ENCODE measurements around the gene WARS2. TPM values are rescaled to one million over a fixed set of nuclear protein-coding genes. Genes with fewer than 3 reads are reported as not detected.
"Not testable (repeated sequence)": the region's sequence is repeated elsewhere in the genome, so short reads cannot be mapped to it uniquely, and the experiment has no call there.

Gene WARS2
- total and polyA plus RNA-seq, 4 donors: 8.3 to 20.9 (median 15.6) TPM

DNA sequence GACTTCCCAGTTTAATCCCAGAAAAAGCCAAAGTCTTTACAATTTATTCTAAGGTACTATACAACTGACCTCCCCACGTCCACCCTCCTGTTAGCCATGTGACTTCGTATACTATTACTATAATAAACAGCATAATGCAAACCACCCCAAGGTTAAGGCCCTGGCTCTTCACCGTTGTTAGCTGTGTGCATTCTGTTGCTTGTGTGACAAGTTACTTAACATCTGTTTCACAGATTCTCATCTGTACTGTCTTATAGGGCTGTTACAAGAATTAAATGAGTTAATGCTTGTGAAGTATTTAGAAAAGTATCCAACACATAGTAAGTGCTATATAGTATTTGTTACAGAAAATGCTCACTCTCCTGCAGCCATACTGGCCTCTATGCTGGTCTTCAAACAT lies 15.7 kb downstream of the WARS2 start:
- peaks cover 1% of the 10 kb centered on the region for H3K9me3 ChIP-seq (ENCODE audit: control insufficient read depth, insufficient read depth, low read length)
- no peaks in the 10 kb centered on the region for H3K36me3 ChIP-seq (ENCODE audit: control insufficient read depth, insufficient read depth, low read length)
- no CpG with 5 or more reads among the region's 3 CpGs for WGBS (ENCODE audit: insufficient coverage)
- no peak overlapping the region for H3K4me3 ChIP-seq (ENCODE audit: low read depth, low read length)
- no peak for DNase-seq (ENCODE audit: low read depth in 4 of 6, low spot score in 6 of 6)
- H3K27ac ChIP-seq (ENCODE audit: low read depth, low read length): no peak overlapping the region
- H3K27me3 ChIP-seq (ENCODE audit: control insufficient read depth, insufficient read depth, low read length): no peaks in the 10 kb centered on the region
- no peaks in the 10 kb centered on the region for H3K4me1 ChIP-seq (ENCODE audit: control insufficient read depth, insufficient read depth, low read length)

DNA sequence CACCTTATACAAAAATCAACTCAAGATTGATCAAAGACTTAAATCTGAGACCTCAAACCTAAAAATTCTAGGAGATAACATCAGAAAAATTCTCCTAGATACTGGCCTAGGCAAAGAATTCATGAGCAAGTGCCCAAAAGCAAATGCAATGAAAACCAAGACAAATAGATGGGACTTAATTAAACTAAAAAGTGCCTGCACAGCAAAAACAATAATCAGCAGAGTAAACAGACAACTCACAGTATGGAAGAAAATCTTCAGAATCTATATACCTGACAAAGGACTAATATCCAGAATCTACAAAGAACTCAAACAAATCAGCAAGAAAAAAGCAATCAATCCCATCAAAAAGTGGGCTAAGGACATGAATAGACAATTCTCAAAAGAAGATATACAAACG lies 18.6 kb downstream of the WARS2 start:
- H3K9me3 ChIP-seq (ENCODE audit: control insufficient read depth, insufficient read depth, low read length): not testable (repeated sequence)
- no CpG with 5 or more reads among the region's 1 CpG for WGBS (ENCODE audit: insufficient coverage)

DNA sequence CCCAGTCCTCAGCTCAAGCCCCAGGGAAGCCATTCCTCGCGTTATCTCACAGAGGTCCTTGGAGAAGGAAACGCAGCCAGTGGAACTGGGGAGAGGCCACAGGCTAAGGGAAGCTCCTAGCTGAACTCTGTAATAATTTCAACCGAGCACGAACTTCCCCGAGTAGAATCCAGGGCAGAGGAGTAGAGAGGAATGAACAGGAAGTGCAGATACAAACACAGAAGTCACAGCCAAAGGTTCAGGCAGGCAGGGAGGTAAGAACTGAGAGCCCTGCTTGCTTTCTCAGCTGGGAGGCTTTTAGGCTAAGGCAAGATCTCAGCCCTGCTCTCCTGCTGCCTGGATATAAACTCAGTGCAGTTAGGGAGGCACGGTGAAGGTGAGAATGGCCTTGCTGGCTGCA lies 23.7 kb downstream of the WARS2 start:
- no peaks in the 10 kb centered on the region for H3K36me3 ChIP-seq (ENCODE audit: control insufficient read depth, insufficient read depth, low read length)
- no peak overlapping the region for H3K4me3 ChIP-seq (ENCODE audit: low read depth, low read length)
- peaks cover 1% of the 10 kb centered on the region for H3K9me3 ChIP-seq (ENCODE audit: control insufficient read depth, insufficient read depth, low read length)
- no peak for DNase-seq (ENCODE audit: low read depth in 4 of 6, low spot score in 6 of 6)
- no peaks in the 10 kb centered on the region for H3K4me1 ChIP-seq (ENCODE audit: control insufficient read depth, insufficient read depth, low read length)
- 77% methylated on average over 7 of the region's 7 CpGs for WGBS (ENCODE audit: insufficient coverage)
- H3K27me3 ChIP-seq (ENCODE audit: control insufficient read depth, insufficient read depth, low read length): no peaks in the 10 kb centered on the region
- no peak overlapping the region for H3K27ac ChIP-seq (ENCODE audit: low read depth, low read length)

More for the DNA sequence above, 18.6 kb downstream of the WARS2 start:
- not testable (repeated sequence) for H3K27ac ChIP-seq (ENCODE audit: low read depth, low read length); H3K36me3 ChIP-seq (ENCODE audit: control insufficient read depth, insufficient read depth, low read length); DNase-seq (ENCODE audit: low read depth in 4 of 6, low spot score in 6 of 6); H3K4me3 ChIP-seq (ENCODE audit: low read depth, low read length); H3K4me1 ChIP-seq (ENCODE audit: control insufficient read depth, insufficient read depth, low read length); H3K27me3 ChIP-seq (ENCODE audit: control insufficient read depth, insufficient read depth, low read length)

DNA sequence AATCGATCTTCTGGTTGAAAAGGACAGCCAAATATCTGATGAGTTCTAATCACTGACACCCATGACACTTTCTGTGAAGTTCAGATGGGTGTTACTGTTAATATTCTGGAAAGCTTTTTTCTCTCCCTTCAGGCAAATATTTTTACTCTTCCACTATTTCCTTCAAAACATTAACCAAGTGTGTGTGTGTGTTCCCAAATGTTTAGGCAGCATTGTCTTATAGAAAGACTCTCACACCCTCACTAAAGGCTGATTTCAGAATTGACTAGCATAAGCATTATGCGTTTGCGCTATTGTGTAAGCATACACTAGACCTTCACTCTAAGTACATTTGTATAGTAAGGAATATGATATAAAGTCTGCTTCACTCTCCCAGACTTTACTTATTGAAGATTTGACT lies 24.7 kb downstream of the WARS2 start:
- no peaks in the 10 kb centered on the region for H3K27me3 ChIP-seq (ENCODE audit: control insufficient read depth, insufficient read depth, low read length)
- no peaks in the 10 kb centered on the region for H3K36me3 ChIP-seq (ENCODE audit: control insufficient read depth, insufficient read depth, low read length)
- no CpG with 5 or more reads among the region's 3 CpGs for WGBS (ENCODE audit: insufficient coverage)
- H3K4me3 ChIP-seq (ENCODE audit: low read depth, low read length): no peak overlapping the region
- no peak for DNase-seq (ENCODE audit: low read depth in 4 of 6, low spot score in 6 of 6)
- H3K27ac ChIP-seq (ENCODE audit: low read depth, low read length): no peak overlapping the region
- H3K4me1 ChIP-seq (ENCODE audit: control insufficient read depth, insufficient read depth, low read length): no peaks in the 10 kb centered on the region
- H3K9me3 ChIP-seq (ENCODE audit: control insufficient read depth, insufficient read depth, low read length): no peaks in the 10 kb centered on the region

DNA sequence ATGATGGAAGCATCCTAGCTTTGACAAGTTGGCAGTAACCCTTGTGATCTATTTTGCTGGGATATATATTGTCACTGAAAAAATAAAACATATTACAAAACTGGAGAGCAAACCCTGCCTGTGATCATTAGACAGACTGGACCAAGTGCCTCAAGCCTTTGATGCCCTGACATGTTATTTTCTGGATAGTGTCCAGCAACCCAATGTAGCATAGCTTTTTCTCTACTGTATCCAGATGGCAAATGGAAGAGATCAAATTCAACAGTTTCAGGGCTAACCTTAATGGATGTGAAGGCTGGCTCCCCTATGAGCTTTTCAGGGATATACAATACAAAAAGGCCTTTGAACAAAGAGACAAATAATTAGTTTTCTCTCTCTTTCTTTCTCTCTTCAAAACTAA lies 25.1 kb downstream of the WARS2 start:
- Histone ChIP-seq H3K27me3 (ENCODE audit: control insufficient read depth, insufficient read depth, low read length) (no peaks in the 10 kb centered on the region), H3K9me3 (ENCODE audit: control insufficient read depth, insufficient read depth, low read length) (no peaks in the 10 kb centered on the region)
- peak in 2 of 6 donors; percentile 63 to 74 for DNase-seq (ENCODE audit: low read depth in 4 of 6, low spot score in 6 of 6)

DNA sequence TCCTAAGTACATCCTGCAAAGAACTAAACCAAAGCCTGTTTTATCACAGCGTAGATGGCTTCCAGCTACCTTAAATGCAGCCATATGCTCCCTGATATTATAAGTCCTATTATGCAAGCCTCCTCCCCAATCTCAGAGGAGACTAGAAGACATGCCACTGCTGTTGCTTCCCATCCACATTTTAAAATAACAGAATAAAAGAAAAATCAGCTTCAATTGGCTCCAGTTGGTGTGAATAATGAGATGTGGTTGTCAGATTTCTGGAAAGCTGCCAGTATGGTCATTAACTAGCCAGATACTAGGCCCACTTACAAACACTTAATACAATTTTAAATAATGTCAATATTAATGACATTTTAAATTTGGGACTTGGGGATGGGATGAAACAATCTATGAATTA lies 25.7 kb downstream of the WARS2 start:
- no peaks in the 10 kb centered on the region for H3K36me3 ChIP-seq (ENCODE audit: control insufficient read depth, insufficient read depth, low read length)
- H3K4me1 ChIP-seq (ENCODE audit: control insufficient read depth, insufficient read depth, low read length): no peaks in the 10 kb centered on the region
- WGBS (ENCODE audit: insufficient coverage): 67% methylated on average over 1 of the region's 1 CpG
- peak in 2 of 6 donors; percentile 31 to 63 for DNase-seq (ENCODE audit: low read depth in 4 of 6, low spot score in 6 of 6)
- H3K27ac ChIP-seq (ENCODE audit: low read depth, low read length): no peak overlapping the region
- no peaks in the 10 kb centered on the region for H3K9me3 ChIP-seq (ENCODE audit: control insufficient read depth, insufficient read depth, low read length)
- H3K4me3 ChIP-seq (ENCODE audit: low read depth, low read length): no peak overlapping the region
- H3K27me3 ChIP-seq (ENCODE audit: control insufficient read depth, insufficient read depth, low read length): no peaks in the 10 kb centered on the region

More for the DNA sequence above, 25.1 kb downstream of the WARS2 start:
- Histone ChIP-seq H3K4me3 (ENCODE audit: low read depth, low read length) (no peak overlapping the region), H3K27ac (ENCODE audit: low read depth, low read length) (no peak overlapping the region), H3K36me3 (ENCODE audit: control insufficient read depth, insufficient read depth, low read length) (no peaks in the 10 kb centered on the region), H3K4me1 (ENCODE audit: control insufficient read depth, insufficient read depth, low read length) (no peaks in the 10 kb centered on the region)

DNA sequence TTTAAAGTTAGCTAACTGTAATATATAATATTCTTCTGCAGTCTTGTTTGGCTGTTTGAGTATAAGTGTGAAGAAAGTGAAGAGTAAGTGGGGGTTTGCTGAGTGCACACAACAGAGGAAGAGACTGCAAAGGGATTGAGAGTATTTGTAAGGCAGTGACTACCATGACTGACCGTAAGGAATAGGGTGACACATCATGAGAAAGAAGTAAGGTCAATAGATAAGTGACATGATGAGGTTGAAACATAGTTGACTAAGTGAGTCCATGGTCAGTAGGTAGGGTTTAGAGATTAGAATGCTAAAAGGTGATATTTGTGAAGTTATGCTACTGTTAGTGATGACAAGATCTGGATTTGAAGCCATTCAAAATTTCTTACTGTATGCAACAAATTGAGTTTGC lies 27.7 kb downstream of the WARS2 start:
- 96% methylated on average over 1 of the region's 1 CpG for WGBS (ENCODE audit: insufficient coverage)
- H3K36me3 ChIP-seq (ENCODE audit: control insufficient read depth, insufficient read depth, low read length): no peaks in the 10 kb centered on the region
- no peak for DNase-seq (ENCODE audit: low read depth in 4 of 6, low spot score in 6 of 6)
- no peaks in the 10 kb centered on the region for H3K4me1 ChIP-seq (ENCODE audit: control insufficient read depth, insufficient read depth, low read length)
- H3K9me3 ChIP-seq (ENCODE audit: control insufficient read depth, insufficient read depth, low read length): peaks cover 2% of the 10 kb centered on the region
- H3K27ac ChIP-seq (ENCODE audit: low read depth, low read length): no peak overlapping the region
- H3K27me3 ChIP-seq (ENCODE audit: control insufficient read depth, insufficient read depth, low read length): no peaks in the 10 kb centered on the region
- no peak overlapping the region for H3K4me3 ChIP-seq (ENCODE audit: low read depth, low read length)

DNA sequence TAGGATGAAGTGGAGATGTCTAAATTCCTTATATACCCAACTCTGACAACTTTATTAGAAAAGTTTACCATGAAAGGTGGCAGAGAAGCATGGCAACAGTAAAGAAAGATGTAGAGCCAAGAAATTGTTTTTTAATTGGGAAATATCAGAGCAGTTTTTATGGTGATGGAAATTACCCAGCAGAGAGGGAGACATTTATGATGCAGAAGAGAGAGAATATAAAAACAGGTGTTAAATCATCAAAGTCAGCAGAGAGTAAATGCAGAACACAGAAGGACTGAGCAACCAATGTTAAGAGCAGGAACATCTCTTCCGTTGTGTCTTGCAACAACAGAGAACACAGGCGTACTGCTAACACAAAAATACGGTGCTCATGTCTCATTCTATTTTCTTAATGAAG lies 28.2 kb downstream of the WARS2 start:
- DNase-seq (ENCODE audit: low read depth in 4 of 6, low spot score in 6 of 6): no peak
- Histone ChIP-seq H3K27ac (ENCODE audit: low read depth, low read length) (no peak overlapping the region), H3K4me3 (ENCODE audit: low read depth, low read length) (no peak overlapping the region), H3K4me1 (ENCODE audit: control insufficient read depth, insufficient read depth, low read length) (no peaks in the 10 kb centered on the region), H3K9me3 (ENCODE audit: control insufficient read depth, insufficient read depth, low read length) (peaks cover 2% of the 10 kb centered on the region), H3K36me3 (ENCODE audit: control insufficient read depth, insufficient read depth, low read length) (no peaks in the 10 kb centered on the region), H3K27me3 (ENCODE audit: control insufficient read depth, insufficient read depth, low read length) (no peaks in the 10 kb centered on the region)
- no CpG with 5 or more reads among the region's 3 CpGs for WGBS (ENCODE audit: insufficient coverage)

DNA sequence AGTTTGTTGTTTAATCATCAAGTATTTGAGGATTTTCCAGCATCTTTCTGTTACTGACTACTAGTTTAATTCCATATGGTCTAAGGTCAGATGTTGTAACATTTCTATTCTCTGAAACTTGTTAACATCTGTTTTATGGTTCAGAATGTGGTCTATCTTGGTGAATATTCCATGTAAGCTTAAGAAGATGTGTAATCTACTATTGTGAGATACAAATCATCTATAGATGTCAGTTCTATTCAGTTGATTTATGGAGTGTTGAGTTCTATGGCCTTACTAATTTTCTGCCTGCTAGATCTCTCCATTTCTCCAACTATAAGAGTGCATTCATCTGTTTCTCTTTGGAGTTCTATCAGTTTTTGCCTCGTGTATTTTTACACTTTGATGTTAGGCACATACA lies 31.5 kb downstream of the WARS2 start:
- Histone ChIP-seq H3K27me3 (ENCODE audit: control insufficient read depth, insufficient read depth, low read length) (no peaks in the 10 kb centered on the region), H3K4me1 (ENCODE audit: control insufficient read depth, insufficient read depth, low read length) (no peaks in the 10 kb centered on the region), H3K9me3 (ENCODE audit: control insufficient read depth, insufficient read depth, low read length) (peaks cover 2% of the 10 kb centered on the region), H3K36me3 (ENCODE audit: control insufficient read depth, insufficient read depth, low read length) (no peaks in the 10 kb centered on the region), H3K4me3 (ENCODE audit: low read depth, low read length) (no peak overlapping the region), H3K27ac (ENCODE audit: low read depth, low read length) (no peak overlapping the region)
- DNase-seq (ENCODE audit: low read depth in 4 of 6, low spot score in 6 of 6): no peak
- WGBS (ENCODE audit: insufficient coverage): no CpG with 5 or more reads among the region's 1 CpG

DNA sequence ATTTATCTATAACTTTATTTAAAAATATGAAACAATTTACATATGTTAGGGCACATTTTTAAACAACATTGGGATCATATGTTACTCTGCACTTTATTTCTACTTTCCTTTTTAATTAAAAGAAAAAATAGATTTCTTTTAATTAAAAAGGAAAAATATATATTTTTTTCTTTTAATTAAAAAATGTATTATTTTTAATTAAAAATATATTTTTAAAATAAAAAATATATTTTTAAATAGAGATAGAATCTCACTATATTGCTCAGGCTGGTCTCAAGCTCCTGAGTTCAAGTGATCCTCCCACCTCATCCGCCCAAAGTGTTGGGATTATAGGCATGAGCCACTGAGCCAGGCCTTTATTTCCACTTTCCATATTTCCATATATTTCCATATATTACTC lies 36.7 kb downstream of the WARS2 start:
- Histone ChIP-seq H3K36me3 (ENCODE audit: control insufficient read depth, insufficient read depth, low read length) (no peaks in the 10 kb centered on the region), H3K27ac (ENCODE audit: low read depth, low read length) (no peak overlapping the region), H3K9me3 (ENCODE audit: control insufficient read depth, insufficient read depth, low read length) (no peaks in the 10 kb centered on the region), H3K4me3 (ENCODE audit: low read depth, low read length) (no peak overlapping the region), H3K27me3 (ENCODE audit: control insufficient read depth, insufficient read depth, low read length) (no peaks in the 10 kb centered on the region), H3K4me1 (ENCODE audit: control insufficient read depth, insufficient read depth, low read length) (no peaks in the 10 kb centered on the region)
- no CpG with 5 or more reads among the region's 1 CpG for WGBS (ENCODE audit: insufficient coverage)
- DNase-seq (ENCODE audit: low read depth in 4 of 6, low spot score in 6 of 6): no peak

Measured in spinal cord (tissue), 10 donors.